ENCODE results near the gene DHRS13. TPM values are rescaled to one million over a fixed set of nuclear protein-coding genes. Genes with fewer than 3 reads are reported as not detected.

The DHRS13 gene
- total RNA-seq, 1 experiment from 2014 or later, result 28.5 TPM

GRCh38 chr17:28906706-28907438 is 4.0 kb upstream of the DHRS13 start (continued):
- no peak for TF ChIP-seq FOXP1 (CRISPR knock-in tag; IDR thresholded peaks at IDR 0.05; ENCODE audit: borderline replicate concordance)
- TF ChIP-seq, protein P1, sequence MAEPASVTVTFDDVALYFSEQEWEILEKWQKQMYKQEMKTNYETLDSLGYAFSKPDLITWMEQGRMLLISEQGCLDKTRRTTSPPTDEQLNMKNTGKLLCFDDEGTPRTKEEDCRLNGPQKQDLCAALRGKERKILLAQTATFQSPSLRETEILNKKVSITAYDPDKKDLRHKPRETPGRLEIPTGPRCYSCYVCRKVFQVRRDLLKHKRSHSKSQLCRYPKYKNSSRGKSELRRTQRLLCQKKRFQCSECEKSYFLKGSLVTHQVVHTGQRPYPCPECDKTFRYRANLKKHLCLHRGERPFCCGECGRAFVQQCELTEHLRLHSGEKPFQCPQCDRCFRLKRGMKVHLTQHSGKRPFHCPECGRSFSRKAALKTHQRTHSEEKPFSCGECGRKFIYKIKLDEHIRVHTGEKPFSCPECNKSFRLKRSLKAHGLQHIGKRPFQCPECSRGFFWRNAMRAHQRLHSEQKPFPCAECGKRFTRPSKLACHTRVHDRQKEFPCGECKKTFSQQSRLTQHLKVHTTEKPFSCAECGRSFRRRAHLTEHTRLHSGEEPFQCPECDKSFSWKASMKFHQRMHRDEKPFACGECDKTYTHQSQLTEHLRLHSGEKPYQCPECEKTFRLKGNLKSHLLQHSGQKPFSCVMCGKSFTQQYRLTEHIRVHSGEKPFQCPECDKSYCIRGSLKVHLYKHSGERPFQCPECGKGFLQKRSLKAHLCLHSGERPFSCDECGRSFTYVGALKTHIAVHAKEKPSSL (CRISPR knock-in tag; conservative IDR thresholded peaks at IDR 0.05), result no peak
- TF ChIP-seq MAX (CRISPR knock-in tag; IDR thresholded peaks at IDR 0.05), result no peak
- TF ChIP-seq ZNF121 (CRISPR knock-in tag; IDR thresholded peaks at IDR 0.05), result no peak
- TF ChIP-seq SP1 (CRISPR knock-in tag; conservative IDR thresholded peaks at IDR 0.05), result no peak
- no peak for TF ChIP-seq GABPB1 (CRISPR knock-in tag; IDR thresholded peaks at IDR 0.05)
- TF ChIP-seq ZNF138 (CRISPR knock-in tag; conservative IDR thresholded peaks at IDR 0.05), result no peak
- TF ChIP-seq, protein P2, sequence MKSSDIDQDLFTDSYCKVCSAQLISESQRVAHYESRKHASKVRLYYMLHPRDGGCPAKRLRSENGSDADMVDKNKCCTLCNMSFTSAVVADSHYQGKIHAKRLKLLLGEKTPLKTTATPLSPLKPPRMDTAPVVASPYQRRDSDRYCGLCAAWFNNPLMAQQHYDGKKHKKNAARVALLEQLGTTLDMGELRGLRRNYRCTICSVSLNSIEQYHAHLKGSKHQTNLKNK (CRISPR knock-in tag; IDR thresholded peaks at IDR 0.05), result no peak
- TF ChIP-seq SMAD4 (CRISPR knock-in tag; IDR thresholded peaks at IDR 0.05), result no peak

DNA sequence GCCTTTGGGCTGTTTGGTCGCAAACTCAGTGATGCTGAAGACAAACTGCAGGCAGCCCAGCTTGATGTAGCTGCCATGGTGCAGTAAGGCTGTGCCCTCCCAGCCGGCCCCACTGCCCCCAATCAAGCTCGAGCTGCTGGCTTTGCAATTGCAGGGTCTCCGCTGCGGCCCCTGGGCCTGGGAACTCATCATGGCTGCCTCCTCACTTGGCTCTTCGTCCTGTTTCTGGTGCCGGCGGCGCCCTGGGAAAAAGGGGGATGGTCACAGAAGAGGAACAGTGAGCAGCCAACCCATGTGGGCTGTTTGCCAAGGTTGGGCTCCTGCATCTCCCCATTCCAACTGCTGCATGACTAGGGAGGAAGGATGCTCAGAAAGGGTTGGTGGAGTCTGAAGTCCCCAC is 3.4 kb upstream of the DHRS13 start:
- DNase-seq (ENCODE audit: low spot score), result no peak
- H3K36me3 Mint-ChIP-seq, result peaks cover 47% of the 10 kb centered on the region
- no peak overlapping the region for H3K4me3 Mint-ChIP-seq
- no peaks in the 10 kb centered on the region for H3K9me3 Mint-ChIP-seq
- H3K27ac Mint-ChIP-seq, result peak overlapping the region; percentile 57; the same call in 1 of the 2 replicates
- POLR2A ChIA-PET, result no interaction called here
- peaks cover 47% of the 10 kb centered on the region for H3K4me1 Mint-ChIP-seq
- CTCF ChIA-PET, result interaction anchor here (2.2 to 9.0 kb wide), 2 partner anchors 47 to 178 kb away, joined by 8 to 103 read pairs; partner anchors contain the start of genes NEK8 and TLCD1
- H3K27me3 Mint-ChIP-seq (ENCODE audit: low read depth), result no peaks in the 10 kb centered on the region
- no peak for TF ChIP-seq NR3C1 (CRISPR knock-in tag; conservative IDR thresholded peaks at IDR 0.05; ENCODE audit: low read depth)
- no peak for TF ChIP-seq JUN (CRISPR knock-in tag; IDR thresholded peaks at IDR 0.05)
- no peak for TF ChIP-seq CREM (CRISPR knock-in tag; IDR thresholded peaks at IDR 0.05)
- TF ChIP-seq MXD4 (CRISPR knock-in tag; IDR thresholded peaks at IDR 0.05; ENCODE audit: borderline replicate concordance), result no peak
- TF ChIP-seq, protein P3, sequence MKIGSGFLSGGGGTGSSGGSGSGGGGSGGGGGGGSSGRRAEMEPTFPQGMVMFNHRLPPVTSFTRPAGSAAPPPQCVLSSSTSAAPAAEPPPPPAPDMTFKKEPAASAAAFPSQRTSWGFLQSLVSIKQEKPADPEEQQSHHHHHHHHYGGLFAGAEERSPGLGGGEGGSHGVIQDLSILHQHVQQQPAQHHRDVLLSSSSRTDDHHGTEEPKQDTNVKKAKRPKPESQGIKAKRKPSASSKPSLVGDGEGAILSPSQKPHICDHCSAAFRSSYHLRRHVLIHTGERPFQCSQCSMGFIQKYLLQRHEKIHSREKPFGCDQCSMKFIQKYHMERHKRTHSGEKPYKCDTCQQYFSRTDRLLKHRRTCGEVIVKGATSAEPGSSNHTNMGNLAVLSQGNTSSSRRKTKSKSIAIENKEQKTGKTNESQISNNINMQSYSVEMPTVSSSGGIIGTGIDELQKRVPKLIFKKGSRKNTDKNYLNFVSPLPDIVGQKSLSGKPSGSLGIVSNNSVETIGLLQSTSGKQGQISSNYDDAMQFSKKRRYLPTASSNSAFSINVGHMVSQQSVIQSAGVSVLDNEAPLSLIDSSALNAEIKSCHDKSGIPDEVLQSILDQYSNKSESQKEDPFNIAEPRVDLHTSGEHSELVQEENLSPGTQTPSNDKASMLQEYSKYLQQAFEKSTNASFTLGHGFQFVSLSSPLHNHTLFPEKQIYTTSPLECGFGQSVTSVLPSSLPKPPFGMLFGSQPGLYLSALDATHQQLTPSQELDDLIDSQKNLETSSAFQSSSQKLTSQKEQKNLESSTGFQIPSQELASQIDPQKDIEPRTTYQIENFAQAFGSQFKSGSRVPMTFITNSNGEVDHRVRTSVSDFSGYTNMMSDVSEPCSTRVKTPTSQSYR (CRISPR knock-in tag; IDR thresholded peaks at IDR 0.05), result no peak
- TF ChIP-seq ZNF671 (CRISPR knock-in tag; IDR thresholded peaks at IDR 0.05), result no peak
- TF ChIP-seq PRRX2 (CRISPR knock-in tag; IDR thresholded peaks at IDR 0.05), result no peak
- TF ChIP-seq ELF4 (CRISPR knock-in tag; IDR thresholded peaks at IDR 0.05; ENCODE audit: low read depth), result no peak
- no peak for TF ChIP-seq RORB (CRISPR knock-in tag; IDR thresholded peaks at IDR 0.05)
- no peak for TF ChIP-seq NR2C2 (CRISPR knock-in tag; IDR thresholded peaks at IDR 0.05)
- TF ChIP-seq ZNF121 (CRISPR knock-in tag; IDR thresholded peaks at IDR 0.05), result no peak
- TF ChIP-seq CREB1 (CRISPR knock-in tag; IDR thresholded peaks at IDR 0.05), result no peak
- no peak for TF ChIP-seq PREB (CRISPR knock-in tag; IDR thresholded peaks at IDR 0.05; ENCODE audit: borderline replicate concordance)
- TF ChIP-seq, protein P4, sequence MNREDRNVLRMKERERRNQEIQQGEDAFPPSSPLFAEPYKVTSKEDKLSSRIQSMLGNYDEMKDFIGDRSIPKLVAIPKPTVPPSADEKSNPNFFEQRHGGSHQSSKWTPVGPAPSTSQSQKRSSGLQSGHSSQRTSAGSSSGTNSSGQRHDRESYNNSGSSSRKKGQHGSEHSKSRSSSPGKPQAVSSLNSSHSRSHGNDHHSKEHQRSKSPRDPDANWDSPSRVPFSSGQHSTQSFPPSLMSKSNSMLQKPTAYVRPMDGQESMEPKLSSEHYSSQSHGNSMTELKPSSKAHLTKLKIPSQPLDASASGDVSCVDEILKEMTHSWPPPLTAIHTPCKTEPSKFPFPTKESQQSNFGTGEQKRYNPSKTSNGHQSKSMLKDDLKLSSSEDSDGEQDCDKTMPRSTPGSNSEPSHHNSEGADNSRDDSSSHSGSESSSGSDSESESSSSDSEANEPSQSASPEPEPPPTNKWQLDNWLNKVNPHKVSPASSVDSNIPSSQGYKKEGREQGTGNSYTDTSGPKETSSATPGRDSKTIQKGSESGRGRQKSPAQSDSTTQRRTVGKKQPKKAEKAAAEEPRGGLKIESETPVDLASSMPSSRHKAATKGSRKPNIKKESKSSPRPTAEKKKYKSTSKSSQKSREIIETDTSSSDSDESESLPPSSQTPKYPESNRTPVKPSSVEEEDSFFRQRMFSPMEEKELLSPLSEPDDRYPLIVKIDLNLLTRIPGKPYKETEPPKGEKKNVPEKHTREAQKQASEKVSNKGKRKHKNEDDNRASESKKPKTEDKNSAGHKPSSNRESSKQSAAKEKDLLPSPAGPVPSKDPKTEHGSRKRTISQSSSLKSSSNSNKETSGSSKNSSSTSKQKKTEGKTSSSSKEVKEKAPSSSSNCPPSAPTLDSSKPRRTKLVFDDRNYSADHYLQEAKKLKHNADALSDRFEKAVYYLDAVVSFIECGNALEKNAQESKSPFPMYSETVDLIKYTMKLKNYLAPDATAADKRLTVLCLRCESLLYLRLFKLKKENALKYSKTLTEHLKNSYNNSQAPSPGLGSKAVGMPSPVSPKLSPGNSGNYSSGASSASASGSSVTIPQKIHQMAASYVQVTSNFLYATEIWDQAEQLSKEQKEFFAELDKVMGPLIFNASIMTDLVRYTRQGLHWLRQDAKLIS (CRISPR knock-in tag; IDR thresholded peaks at IDR 0.05; ENCODE audit: borderline replicate concordance), result no peak
- TF ChIP-seq ERG (CRISPR knock-in tag; IDR thresholded peaks at IDR 0.05), result no peak
- no peak for ATAC-seq
